Inflammatory macrophage (primary cell): ENCODE data around the gene FIGNL1.

Source experiments
- DNase-seq, 2 donors: peaks; one replicate each; pipeline ENCODE4 v3.0.0-alpha.2; 2020 to 2022

The FIGNL1 gene

GRCh38 chr7:50396856-50397255 is 53.3 kb downstream of the FIGNL1 start:
- DNase-seq: no peak

GRCh38 chr7:50394315-50394714 is 55.8 kb downstream of the FIGNL1 start:
- no peak for DNase-seq
